GM19397 (cell line): ENCODE measurements around the gene EIF2S2.

Experiments used
- ATAC-seq: cut with Tn5 transposase; IDR thresholded peaks from one replicate; pipeline ENCODE4 v1.9.1; 2021; ENCODE audit warnings: mild to moderate bottlenecking, moderate library complexity; ENCODE audit not compliant: unreplicated experiment

Gene EIF2S2

DNA sequence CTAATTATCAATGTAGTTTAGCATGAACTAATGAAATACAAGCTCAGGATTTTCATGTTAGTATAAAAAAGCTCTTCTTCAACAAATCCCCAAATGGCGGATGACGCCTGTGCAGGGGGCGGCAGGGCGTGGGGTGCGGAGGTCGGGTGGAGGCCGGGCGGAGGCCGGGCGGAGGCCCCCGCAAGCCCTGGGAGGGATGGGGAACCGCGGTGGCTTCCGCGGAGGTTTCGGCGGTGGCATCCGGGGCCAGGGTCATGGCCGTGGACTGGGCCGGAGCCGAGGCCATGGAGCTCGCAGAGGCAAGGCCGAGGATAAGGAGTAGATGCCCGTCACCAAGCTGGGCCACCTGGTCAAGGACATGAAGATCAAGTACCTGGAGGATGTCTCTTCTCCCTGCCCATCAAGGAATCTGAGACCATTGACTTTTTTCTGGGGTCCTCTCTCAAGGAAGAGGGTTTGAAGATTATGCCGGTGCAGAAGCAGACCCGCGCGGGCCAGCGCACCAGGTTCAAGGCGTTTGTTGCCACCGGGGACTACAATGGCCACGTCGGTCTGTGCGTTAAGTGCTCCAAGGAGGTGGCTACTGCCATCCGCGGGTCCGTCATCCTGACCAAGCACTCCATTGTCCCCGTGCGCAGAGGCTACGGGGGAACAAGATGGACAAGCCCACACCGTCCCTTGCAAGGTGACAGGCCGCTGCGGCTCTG lies 10.4 kb upstream of the EIF2S2 start:
- ATAC-seq = no peak

- no peak for ATAC-seq
Measured at GRCh38 chr20:34120213-34120612, 8.2 kb upstream of the EIF2S2 start.

GRCh38 chr20:34115232-34115631 lies 3.2 kb upstream of the EIF2S2 start:
- no peak for ATAC-seq

DNA sequence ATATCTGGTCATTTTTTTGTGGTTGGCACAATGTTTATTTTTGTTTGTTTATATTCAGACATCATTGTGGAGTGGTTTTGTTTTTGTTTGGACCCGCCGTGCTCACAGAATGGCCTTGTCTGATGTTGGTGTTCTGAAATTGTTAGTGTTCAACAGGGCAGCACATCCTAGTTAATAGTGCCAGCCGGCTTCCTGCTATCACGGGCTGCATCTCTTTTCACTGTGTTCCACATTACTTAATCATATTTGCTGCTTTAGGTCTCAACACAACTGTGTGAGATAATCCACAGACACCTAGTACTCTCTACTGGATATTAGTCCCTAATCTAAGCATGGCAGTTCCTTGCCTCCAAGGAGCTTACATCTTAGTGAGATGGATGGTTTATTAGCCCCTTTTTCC lies 2.8 kb upstream of the EIF2S2 start:
- ATAC-seq = no peak

- no peak for ATAC-seq
Measured at GRCh38 chr20:34112600-34113101, 608 bp upstream of the EIF2S2 start.

DNA sequence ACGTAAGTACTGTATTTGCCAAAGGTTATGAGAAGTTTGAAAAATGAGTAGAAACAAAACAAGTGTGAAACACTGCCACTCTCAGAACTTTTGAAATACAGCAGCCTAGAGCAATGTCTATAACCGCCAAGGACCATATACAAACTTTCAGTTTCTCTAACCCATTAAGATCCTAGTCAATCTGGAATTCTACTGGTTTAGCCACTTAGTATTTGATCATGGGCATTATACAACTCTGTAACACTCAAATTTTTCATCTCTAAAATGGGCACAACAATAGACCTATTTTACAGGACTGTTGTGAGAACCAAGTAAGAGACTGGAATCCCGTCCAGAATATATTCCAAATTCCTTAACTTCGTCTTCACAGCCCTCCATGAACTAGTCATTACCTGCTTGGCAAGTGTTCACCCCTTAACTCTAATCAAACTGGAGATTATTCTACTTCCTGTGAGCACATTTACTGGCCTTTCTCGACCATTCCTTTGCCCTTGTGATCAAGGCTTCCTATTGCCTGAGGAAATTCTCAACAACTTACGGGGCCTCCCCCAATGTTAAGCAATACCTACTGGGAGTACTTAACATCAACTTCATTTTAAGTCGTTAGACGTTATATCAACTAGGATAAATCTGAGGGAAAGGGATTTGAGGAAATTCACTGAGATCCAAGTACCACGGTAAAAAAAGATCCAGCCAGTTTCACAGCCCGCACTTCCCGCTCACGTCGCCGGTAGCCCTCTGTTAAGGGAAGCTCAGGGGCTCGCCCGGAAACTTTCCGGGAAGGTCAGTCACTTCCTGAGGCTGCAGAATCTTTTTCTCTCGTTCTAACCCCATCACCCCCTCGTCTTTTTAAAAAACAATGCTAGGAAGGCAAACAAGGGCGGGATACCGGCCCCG lies 1.1 kb downstream of the EIF2S2 start:
- ATAC-seq = no peak

DNA sequence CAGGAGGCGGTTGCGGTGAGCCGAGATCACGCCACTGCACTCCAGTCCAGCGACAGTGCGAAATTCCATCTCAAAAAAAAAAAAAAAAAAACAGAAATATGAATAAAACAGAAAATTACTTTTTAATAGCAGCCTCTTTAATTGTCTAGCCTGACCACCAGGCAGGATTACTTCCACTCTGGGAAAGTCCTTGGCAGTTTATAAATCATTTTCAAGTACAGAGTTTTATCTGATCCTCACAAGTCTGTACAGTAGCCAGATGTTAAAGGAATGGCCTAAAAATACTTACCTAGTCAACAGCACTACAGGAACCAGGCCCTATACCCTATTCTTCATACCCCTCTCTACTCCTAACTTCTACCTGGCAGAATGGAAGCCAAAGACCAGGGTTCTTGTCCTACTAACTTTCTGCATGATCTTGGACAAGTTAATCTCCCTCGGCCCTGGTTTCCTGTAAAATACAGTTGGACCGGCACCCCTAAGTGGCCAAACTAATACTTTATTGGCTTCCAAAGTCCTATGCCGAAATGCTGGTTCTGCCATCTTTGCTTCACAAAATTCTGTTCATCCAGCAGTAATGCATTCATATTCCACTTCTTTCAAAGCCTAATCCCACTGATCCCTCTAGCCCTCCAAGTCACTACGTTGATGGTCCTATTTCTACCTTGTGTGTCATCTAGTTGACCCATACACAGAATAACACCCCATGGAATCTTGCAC lies 1.9 kb downstream of the EIF2S2 start:
- no peak for ATAC-seq

- no peak for ATAC-seq
Measured at GRCh38 chr20:34109442-34109841, 2.6 kb downstream of the EIF2S2 start.

DNA sequence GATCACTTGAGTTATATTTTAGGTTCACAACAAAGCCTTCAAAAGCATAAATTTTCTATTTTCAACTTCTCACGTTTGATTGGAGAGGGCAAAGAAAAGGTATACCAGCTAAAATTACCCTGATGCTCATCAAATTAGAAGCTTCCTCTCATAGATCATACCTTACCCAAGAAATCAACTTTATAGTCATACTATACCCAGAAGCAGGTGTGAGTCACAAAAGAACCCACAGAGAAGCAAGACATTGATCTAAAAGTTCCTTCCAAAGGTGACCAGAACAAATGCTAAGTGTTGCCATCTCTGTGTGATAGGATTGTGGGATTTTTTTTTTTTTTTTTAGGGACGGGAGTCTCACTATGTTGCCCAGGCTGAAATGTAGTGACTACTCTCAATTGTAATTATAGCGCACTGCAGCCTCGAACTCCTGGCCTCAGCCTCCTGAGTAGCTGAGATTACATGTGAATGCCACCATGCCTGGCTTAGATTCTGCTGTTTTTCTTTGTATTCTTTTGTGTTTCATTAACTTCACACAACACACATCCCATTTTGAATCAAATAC lies 3.3 kb downstream of the EIF2S2 start:
- no peak for ATAC-seq

GRCh38 chr20:34105978-34106675 lies 5.9 kb downstream of the EIF2S2 start:
- ATAC-seq = no peak

DNA sequence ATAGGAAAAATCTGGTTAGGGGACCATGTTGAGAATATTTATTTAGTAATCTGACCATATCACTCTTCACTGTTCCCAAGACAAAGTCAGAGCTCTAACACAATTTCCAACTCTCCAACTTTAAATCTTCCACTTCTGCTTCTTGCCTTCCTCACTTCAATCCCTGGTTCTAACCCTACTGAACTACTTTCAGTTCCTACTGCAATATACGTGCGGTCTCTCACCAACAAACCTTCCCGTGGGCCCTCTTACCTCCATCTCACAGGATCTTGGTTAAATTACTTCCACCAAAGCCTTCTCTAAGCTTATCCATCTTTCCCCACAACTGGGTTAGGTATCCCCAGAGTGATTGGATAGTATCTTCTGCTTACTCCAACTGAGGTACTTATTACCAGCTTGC lies 8.0 kb downstream of the EIF2S2 start:
- no peak for ATAC-seq

GRCh38 chr20:34102342-34102741 lies 9.7 kb downstream of the EIF2S2 start:
- ATAC-seq = no peak

DNA sequence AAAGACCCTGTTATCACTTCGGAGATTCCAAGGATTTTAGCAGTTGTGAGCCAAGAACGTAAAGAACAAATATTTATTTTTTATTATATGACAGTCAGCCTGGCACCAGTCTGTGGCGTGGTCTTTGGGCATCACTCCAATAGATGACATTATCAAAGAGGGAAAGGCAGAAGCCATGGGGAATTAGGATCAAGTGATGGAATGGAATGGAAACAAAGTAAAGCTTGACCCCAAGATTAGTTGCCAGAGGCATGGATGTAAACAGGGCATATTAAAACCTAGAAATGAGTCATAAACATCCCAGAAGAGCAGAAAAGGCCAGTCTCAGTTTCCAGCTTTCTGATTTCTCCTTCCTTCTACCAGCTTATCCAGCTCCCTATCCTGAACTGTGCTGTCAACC lies 11.5 kb downstream of the EIF2S2 start:
- no peak for ATAC-seq

- no peak for ATAC-seq
Measured at GRCh38 chr20:34099675-34100074, 12.4 kb downstream of the EIF2S2 start.

GRCh38 chr20:34098570-34098969 lies 13.5 kb downstream of the EIF2S2 start:
- no peak for ATAC-seq

GRCh38 chr20:34096699-34097444 lies 15.2 kb downstream of the EIF2S2 start:
- ATAC-seq = no peak

DNA sequence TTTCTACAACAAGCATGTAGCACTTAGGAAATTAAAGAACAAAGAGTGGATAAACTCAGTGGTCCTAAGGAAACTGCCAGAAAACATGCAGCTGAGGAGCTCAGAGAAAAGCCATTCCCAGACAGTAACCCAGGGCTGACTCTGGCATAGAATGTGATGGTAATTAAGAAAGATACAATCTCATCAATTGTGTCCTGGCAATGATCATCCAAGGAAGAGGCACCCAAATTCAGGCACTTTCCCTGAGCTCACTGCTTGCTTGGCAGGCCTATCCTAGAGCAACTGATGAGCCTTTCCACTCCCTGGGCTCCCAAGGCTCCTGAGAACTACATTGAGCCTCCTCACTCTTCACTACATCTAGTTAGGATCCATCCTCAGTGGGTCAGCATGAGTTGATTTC lies 16.2 kb downstream of the EIF2S2 start:
- no peak for ATAC-seq

DNA sequence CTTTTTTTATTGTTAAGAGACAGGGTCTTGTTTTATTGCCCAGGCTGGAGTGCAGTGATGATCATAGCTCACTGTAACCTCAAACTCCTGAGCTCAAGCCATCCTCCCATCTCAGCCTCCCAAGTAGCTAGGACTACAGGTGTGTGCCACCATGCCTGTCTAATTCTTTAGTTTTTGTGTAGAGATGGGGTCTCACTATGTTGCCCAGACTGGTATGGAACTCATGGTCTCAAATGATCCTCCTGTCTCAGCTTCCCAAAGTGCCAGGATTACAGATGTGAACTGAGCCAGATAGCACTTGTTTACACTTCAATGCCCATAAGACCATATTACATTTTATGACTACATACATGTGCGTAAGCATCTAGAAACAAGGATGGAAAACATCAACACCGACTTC lies 18.1 kb downstream of the EIF2S2 start:
- no peak for ATAC-seq

DNA sequence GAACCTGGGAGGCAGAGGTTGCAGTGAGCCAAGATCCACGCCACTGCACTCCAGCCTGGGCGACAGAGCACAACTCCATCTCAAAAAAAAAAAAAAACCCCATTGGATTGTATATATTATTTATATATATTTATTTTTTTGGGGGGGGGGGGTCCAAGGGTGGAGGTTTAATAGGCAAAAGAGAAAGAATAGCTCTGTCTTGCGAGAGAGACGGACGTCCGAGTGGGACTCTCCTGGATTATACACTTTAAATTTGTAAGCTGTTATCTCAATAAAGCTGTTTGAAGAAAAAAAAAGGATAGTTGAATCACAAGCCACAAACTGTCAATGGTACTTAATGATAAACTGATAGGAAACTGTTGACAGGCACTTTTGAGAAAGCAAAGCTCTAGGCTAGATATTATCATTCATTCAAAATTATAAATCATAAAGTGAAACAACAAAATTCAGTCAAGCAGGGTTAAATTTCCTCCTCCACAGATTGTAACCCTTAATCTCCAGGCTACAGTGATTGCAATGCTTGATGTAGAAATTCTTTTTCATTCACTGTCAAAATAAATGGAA lies 20.3 kb downstream of the EIF2S2 start:
- ATAC-seq = no peak
